BE2C (cell line): Measurements from ENCODE around the gene KBTBD3.
A peak's percentile ranks its signal among the peaks of the same experiment; 100 is the strongest.

Experiments
- DNase-seq: peaks from one replicate; pipeline ENCODE4 v3.0.0-alpha.2; 2020
- H3K27me3 ChIP-seq: fragments of 250-450 bp; sonication (Bioruptor Pico); 2 replicates; pipeline ENCODE4 v1.5.1; 2020; ENCODE audit warnings: mild to moderate bottlenecking
- H3K36me3 ChIP-seq: fragments of 250-450 bp; sonication (Bioruptor Pico); 2 replicates; pipeline ENCODE4 v1.5.1; 2020; ENCODE audit warnings: mild to moderate bottlenecking
- H3K4me1 ChIP-seq: fragments of 250-450 bp; sonication (Bioruptor Pico); 2 replicates; pipeline ENCODE4 v1.5.1; 2020
- H3K4me3 ChIP-seq: 2 replicates; pipeline ENCODE4 v1.5.1; 2011; ENCODE audit warnings: low read depth, low read length
- H3K9me3 ChIP-seq: fragments of 250-450 bp; sonication (Bioruptor Pico); 2 replicates; pipeline ENCODE4 v1.5.1; 2020
- TF ChIP-seq, protein P1 (sequence below): IDR thresholded peaks from 2 replicates; pipeline ENCODE4 v1.5.1; 2012; ENCODE audit warnings: mild to moderate bottlenecking, low read depth, low read length

Gene KBTBD3

DNA sequence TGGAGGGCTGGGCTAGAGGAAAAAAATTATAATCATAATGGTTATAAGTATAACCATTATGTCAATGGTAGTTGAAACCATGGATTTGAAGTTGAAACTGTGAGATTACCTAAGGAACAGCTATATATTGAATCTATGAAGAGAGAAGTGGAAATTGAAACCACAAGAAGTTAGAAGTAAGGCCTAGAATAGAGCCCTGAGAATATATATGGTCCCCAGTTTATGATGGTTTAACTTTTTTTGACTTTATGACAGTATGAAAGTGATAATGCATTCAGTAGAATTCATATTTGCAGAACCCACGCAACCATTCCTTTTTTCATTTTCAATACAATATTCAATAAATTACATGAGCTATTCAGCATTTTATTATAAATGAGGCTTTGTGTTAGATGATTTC, 15.3 kb upstream of the KBTBD3 start:
- no peak for DNase-seq
- Histone ChIP-seq H3K27me3 (no peaks in the 10 kb centered on the region), H3K4me3 (no peak overlapping the region), H3K4me1 (no peaks in the 10 kb centered on the region), H3K9me3 (no peaks in the 10 kb centered on the region), H3K36me3 (peaks cover 75% of the 10 kb centered on the region)
- TF ChIP-seq, protein P1, sequence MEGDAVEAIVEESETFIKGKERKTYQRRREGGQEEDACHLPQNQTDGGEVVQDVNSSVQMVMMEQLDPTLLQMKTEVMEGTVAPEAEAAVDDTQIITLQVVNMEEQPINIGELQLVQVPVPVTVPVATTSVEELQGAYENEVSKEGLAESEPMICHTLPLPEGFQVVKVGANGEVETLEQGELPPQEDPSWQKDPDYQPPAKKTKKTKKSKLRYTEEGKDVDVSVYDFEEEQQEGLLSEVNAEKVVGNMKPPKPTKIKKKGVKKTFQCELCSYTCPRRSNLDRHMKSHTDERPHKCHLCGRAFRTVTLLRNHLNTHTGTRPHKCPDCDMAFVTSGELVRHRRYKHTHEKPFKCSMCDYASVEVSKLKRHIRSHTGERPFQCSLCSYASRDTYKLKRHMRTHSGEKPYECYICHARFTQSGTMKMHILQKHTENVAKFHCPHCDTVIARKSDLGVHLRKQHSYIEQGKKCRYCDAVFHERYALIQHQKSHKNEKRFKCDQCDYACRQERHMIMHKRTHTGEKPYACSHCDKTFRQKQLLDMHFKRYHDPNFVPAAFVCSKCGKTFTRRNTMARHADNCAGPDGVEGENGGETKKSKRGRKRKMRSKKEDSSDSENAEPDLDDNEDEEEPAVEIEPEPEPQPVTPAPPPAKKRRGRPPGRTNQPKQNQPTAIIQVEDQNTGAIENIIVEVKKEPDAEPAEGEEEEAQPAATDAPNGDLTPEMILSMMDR: no peak

DNA sequence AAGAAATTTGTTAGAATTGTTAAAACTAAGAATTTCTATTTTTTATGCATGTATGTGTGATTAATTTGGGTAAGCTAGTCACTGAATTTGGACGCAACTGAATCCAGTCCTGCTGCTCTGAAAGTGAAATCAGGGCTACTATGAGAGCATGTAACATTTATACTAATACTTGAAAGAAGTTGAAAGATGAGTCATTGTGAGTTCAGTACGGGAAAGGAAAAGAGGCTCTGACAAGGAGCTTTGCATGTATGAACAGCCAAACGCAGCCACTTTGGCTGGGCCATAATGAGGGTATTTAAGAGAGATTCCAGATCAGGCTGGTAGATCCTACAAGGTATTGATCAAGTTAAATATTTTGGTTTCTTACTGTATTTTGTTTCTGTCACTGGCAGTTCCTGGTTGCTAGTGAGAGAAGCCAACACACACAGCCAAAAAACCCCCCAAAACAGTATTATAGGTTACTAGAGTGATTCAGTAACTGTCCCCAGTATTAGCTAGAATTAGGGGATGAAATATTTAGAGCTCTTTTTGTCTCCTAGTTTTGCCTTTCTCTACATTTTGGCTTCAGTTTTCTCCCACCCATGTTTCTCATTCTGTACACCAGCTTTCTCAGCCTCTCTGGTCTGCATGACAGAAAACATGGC, 14.5 kb upstream of the KBTBD3 start:
- Histone ChIP-seq H3K27me3 (no peaks in the 10 kb centered on the region), H3K4me1 (no peaks in the 10 kb centered on the region), H3K9me3 (no peaks in the 10 kb centered on the region), H3K36me3 (peaks cover 66% of the 10 kb centered on the region), H3K4me3 (no peak overlapping the region)
- DNase-seq: no peak
- TF ChIP-seq, protein P1: no peak

DNA sequence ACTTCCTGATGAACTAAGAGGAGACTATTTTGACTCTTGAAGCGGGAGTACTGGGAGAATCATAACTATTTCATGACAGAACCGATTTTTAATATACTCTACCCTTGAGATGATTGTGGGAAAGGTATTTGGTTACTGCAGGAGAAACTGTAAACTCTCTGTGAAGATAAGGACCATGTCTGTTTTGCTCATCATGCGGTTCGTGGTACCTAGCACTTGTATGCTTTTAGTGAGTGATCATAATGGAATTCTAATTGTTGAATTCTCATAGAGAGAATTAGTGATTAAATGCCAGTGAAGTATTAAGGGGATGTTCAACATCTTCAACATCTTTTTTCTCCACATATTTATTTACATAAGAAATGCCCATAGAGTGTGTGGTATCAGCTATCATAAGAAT, 11.7 kb upstream of the KBTBD3 start:
- Histone ChIP-seq H3K4me1 (no peaks in the 10 kb centered on the region), H3K9me3 (no peaks in the 10 kb centered on the region), H3K4me3 (no peak overlapping the region), H3K36me3 (peaks cover 43% of the 10 kb centered on the region), H3K27me3 (no peaks in the 10 kb centered on the region)
- DNase-seq: no peak
- TF ChIP-seq, protein P1: no peak

DNA sequence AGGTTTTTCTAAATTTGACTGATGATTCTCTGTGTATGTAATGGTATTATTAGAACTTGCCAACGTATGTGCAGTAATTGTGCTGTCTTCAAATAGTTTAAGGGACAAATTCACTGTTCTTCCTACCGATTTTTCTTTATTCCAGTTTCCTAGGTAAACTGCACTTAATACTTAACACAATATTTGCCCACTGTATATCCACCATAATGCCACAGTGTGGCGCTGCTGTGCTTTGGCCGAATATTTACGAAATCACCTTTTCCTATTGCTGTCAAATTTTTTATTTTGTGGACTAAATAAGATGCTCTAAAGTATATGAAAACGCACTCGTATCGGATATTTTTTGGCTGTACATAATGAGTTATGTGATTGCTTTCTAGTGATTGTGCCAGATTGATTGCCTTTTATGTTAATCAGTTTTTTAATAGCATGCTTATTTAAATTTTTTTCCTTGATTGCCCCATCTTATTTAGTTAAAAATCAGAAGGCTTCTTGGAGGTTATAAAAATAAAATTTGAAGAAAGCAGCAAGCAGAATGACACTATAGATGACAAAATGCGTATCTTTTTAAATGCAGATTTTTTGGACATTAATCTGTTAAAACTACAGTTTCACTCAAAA, 10.8 kb upstream of the KBTBD3 start:
- H3K4me1 ChIP-seq: no peaks in the 10 kb centered on the region
- TF ChIP-seq, protein P1: peak; percentile 91
- peak; percentile 40 for DNase-seq
- peaks cover 41% of the 10 kb centered on the region for H3K36me3 ChIP-seq
- no peaks in the 10 kb centered on the region for H3K9me3 ChIP-seq
- H3K27me3 ChIP-seq: no peaks in the 10 kb centered on the region
- no peak overlapping the region for H3K4me3 ChIP-seq

DNA sequence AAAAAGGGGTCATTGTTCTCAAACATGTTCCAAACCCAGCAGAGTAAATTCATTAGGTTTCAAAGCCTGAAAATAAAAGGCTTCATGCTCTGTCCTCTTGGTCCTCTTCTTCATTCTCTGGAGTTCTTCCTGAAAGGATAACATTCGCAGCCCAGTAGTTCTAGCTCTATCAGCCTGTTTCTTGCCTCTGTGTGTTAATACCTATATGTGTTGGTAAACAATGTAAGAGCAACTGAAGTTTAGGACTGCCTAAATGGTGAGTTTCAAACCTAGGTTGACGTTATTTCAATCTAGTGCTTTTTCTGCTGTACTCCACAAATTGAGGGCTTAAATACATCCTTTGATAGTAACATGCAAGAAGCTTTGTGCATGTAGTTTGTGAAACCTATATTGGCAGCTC, 9.7 kb upstream of the KBTBD3 start:
- Histone ChIP-seq H3K4me1 (no peaks in the 10 kb centered on the region), H3K27me3 (no peaks in the 10 kb centered on the region), H3K9me3 (no peaks in the 10 kb centered on the region), H3K36me3 (peaks cover 38% of the 10 kb centered on the region), H3K4me3 (no peak overlapping the region)
- TF ChIP-seq, protein P1: no peak
- no peak for DNase-seq

DNA sequence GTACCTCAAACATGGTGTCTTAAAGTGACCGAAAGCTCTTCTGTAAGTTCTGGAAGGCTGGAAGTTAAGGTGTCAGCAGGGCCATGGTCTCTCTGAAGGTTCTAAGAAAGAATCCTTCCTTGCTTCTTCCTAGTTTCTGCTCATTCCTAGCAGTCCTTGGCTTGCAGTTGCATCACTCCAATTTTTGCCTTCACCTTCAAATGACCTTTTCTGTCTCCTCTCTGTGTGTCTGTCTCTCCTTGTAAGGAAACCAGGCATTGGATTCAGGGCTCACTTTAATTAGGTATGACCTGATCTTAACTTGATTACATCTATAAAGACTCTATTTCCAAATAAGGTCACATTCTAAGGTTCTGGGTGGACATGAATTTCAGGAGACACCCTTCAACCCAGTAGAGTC, 9.0 kb upstream of the KBTBD3 start:
- H3K4me1 ChIP-seq: no peaks in the 10 kb centered on the region
- H3K9me3 ChIP-seq: no peaks in the 10 kb centered on the region
- no peak overlapping the region for H3K4me3 ChIP-seq
- TF ChIP-seq, protein P1: no peak
- H3K27me3 ChIP-seq: no peaks in the 10 kb centered on the region
- peaks cover 35% of the 10 kb centered on the region for H3K36me3 ChIP-seq
- DNase-seq: no peak
